Activated CD4-positive, alpha-beta T cell treated with anti-CD3 and anti-CD28 coated beads for 24 hours (primary cell): ENCODE results near the gene ARPC2.
"Not testable (repeated sequence)": the region's sequence is repeated elsewhere in the genome, so short reads cannot be mapped to it uniquely, and the experiment has no call there.

Experiments
- DNase-seq, 2 donors: peaks; one replicate each; pipeline ENCODE4 v3.0.0-alpha.2; 2020; ENCODE audit warnings: low read depth in 2 of 2

The ARPC2 gene

DNA sequence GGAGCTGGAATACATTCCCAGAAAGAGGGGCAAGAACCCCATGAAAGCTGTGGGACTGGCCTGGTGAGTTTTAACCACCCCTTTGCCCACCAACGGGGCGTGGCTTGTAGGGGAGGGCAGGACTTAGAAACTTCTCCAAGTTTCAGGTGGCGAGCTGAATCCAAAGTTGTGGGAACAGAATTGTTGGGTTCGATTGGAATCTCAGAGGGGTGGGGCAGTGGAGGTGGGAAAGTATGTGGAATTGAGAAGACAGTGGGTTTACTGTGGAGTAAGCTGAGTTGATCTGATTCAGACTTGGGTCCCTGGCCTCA is 54.5 kb downstream of the ARPC2 start:
- no peak for DNase-seq

DNA sequence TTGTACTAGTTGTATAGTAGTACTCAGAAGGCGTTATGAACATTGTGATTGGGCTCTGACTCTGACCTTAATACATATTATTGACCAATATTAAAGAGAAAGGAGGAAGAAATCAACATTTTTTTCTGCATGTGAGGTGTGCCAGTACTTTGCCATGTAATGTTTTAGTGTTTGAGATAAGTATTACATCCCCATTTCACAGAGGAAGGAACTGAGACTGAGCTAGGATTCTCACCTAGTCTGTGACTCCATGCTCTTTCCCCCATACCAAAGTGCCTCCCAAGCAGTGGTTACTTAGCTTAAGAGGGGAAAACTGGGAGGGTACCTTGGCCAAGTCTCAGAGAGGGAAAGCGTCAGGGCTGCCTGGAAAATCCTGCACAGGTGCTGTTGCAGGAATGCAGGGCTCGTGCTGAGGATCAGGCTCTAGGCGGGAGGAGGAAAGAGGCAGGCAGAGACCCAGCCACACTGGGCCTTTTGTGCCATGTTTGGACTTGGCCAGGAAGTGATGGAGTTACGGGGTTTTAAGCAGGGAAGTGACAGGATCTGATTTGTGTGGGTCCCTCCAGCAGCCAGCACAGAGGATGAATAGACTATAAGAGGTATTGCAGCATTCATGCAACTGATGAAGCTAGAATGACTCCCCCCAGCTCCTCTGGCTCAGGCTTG is 55.0 kb downstream of the ARPC2 start:
- no peak for DNase-seq

GRCh38 chr2:218272531-218273212 is 55.7 kb downstream of the ARPC2 start:
- peak; percentile 64 to 74 for DNase-seq

DNA sequence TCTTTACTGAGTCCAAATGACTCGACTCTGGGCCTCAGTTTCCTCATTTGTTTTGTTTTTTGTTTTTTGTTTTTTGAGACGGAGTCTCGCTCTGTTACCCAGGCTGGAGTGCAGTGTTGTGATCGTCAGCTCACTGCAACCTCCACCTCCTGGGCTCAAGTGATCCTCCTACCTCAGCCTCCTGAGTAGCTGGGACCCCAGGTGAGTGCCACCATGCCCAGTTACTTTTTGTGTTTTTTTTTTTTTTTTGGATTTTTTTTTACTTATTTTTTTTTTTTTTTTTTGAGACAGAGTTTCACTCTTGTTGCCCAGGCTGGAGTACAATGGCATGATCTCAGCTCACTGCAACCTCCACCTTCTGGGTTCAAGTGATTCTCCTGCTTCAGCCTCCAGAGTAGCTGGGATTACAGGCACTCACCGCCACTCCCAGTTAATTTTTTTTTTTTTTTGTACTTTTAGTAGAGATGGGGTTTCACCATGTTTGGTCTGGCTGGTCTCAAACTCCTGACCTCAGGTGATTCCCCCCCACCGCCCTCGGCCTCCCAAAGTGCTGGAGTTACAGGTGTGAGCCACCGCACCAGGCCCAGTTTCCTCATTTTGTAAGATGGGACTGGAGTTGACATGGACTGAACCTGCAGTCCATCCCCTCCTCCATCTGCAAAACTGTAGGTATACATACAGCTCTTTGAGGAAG is 56.4 kb downstream of the ARPC2 start:
- DNase-seq = not testable (repeated sequence)

GRCh38 chr2:218273908-218274249 is 56.9 kb downstream of the ARPC2 start:
- DNase-seq = no peak

DNA sequence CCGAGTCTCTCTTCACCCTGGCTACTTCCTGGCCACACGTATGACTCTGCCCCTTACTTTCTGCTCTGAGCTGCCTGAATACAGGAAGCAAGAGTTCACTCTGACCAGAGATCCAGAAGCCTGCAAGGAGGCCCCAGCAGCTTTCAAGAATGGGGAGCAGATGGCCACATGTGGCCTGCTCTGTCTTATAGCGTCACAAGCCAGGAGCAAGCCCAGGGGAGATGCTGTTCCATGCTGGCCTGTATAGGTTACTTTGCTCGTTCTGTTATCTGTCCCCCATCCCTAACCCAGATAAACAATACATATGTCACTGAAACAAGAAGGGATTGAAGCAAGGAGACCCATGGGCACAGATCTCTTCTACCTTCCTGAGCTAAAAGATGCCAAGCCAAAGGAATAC is 57.6 kb downstream of the ARPC2 start:
- DNase-seq = no peak

DNA sequence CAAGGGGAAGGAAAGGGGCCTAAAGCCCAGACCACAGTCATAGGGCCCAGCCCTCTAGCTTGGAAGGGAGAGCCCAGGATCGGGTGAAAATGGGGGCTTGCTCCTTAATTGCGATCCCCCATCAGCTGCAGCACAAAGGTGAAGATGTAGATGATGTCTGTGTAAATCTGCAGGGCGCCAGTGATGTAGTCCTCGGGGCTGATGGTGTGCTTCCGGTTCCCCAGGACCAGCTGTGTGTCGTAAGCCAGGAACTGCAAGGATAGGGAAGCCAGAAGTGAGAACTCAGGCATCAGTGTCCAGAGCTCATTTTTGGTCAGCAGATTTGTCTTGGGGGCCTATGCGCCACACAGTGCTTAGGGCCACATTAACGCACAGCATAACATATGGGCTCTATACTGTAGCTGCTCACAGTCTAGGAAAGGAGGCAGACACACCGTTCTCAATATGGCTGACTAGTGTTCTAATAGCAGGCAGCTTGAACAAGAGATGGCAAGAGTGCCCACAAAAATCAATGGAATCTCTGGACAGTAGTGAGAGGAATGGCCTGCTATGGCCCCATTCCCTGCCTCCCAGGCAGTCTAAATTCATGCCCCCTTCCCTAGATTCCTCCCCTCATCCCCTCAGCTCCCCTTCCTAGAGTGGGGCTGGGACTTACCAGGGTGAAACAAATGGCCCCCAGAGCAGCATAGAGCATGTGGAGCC is 58.5 kb downstream of the ARPC2 start:
- no peak for DNase-seq

DNA sequence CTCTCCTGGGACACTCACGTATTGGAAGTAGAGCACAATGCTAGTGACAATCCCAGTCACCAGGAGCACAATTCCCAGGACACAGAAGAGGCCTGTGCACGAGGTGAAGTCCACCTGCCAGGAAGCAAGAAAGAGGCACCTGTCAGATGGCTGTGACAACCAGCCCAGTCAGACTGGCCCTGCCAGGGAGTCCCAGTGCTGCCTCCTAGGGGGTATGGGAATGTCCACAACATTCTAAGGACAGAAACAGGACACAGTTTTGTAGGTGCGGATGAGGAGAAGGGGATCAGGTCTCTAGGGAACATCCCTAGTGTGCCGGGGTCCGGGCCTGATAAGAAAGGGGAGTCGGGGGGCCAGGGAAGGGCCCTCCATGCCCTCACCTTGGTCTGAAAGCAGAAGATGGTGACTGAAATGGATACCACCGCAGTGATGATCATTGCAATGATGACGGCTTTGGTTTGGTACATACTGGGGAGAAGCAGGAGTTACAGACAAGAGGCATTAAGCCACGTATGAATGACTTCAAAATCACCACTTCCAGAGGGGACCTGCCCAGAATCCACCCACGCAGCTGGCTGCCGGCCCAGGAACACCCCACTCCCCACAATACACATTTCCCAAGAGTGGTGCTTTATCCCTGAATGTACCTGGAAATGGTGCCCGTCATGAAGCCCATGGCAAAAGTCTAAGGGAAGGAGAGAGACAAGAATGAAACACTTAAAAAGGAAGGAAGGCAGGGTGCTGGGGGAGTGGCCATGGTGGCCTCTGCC is 60.2 kb downstream of the ARPC2 start:
- DNase-seq = no peak

DNA sequence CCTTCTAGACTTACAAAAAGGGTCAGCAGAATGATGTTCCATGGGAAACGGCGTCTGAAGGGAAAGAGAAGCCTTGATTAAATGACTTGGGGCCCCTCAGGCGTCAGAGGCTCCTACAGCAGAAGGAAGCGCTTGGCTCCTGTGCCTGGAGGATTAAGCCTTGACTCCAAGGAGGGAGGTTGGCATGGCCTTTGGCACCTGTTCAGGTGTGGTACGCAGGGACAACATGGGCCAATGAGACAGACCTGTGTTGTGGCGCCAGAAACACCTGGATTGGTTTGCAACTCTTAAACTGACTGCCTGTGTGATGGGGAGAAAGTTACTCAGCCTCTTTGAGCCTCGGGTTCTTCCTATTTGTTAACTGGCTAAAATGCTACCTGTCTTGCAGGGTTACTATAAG is 60.9 kb downstream of the ARPC2 start:
- DNase-seq = no peak

DNA sequence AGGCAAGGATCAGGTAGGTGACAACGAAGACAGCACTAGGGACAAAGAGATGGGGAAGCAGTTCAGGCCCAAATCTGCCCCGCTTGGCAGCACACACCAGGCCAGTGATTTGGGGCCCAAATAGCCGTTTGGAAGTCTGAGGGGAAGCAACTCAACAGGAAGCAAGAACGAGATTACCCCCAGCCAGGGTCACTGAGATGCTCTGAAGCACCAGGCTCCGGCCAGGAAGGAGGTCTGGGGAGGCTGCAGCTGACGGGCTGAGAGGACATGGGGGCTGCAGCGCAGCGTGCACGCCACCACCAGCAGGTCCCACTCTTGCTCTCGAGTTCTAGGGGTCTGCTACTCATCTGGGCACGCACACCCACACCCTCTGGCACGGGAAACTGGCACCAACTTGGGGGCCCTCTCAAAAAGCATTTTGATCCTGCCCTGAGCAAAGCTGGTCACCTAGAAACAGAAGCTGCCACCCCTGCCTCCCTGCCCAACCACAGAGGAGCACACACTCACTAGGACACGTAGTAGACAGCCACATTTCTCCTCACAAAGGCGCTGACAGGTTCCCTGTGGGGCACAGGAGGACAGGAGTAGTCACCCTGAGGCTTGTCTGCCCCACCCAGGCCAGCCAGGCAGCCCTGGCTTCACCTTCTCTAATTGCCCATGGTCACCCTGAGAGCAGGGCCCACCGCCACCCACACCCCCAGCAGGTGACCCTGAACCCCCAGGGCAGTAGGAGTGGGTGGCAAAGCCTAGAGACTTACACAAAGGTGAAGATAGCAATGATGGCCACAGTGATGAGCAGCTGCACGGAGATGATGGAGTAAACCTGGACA is 61.8 kb downstream of the ARPC2 start:
- no peak for DNase-seq

DNA sequence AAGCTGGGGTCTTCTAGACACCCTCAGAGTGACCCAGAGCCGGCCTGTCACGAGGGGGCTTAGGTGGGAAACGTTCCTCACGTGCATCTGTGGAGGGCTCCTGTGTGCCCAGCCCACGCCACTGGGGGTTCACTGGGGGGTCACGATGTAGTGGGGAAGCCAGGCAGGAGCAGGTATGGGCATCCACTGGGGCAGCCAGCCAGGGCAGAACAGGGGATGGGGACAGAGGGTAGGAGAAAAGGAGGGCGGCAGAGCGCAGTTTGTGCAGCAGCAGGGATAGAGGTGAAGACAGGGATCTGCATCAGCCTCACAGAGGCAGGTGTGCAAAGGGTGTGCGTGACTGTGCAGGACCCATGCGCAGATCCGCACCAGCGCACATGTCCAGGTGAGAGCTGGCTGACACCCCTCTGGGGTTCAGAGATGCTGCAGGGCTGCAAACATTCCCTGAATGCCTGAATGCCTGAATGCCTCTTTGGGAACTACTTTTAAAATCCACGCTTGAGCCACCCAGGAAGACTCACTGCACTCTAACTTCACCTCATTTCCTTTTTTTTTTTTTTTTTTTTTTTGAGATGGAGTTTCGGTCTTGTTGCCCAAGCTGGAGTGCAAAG is 63.4 kb downstream of the ARPC2 start:
- DNase-seq = no peak

- no peak for DNase-seq
Observed at GRCh38 chr2:218281449-218281848, 64.5 kb downstream of the ARPC2 start.

DNA sequence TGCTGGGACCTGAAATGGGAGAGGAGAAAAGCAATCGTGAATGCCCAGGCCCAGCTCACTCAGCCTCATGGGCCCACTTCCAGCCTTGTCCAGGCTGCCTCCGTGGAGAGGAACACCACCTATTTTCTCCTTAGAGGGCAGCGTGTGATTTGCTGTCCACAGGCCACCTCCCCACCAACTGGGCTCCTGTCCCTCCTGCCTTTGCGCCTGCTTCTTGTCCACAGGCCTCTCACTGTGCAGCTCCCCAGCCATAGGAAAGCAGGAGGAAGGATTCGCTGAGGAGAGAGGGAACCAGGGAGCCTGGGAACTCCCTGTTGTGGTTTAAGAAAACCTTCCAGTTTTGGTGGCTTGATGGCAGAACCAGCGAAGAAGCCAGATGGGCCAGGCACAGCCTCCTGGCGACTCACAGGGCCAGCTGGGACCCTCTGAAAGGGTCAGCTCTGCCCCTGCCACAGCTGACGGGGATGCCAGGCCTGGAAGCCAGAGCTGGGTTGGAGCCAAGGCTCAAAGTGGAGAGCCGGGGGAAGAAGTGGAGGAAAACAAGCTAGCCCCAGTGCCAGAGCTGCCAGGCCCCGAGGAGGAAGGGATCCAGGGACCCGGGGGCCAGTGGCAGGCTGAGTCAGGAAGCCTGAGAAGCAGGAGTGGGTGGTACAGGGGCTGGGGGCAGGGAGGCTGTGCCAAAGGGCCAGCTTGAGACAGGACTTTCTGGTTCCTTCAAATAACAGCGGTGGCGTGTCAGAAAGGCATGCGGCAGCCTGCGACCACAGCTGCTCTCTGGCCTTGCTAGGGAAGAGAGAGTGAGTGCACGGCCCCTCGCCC is 65.4 kb downstream of the ARPC2 start:
- no peak for DNase-seq

- peak; percentile 41 to 53 for DNase-seq
Observed at GRCh38 chr2:218284106-218284811, 67.3 kb downstream of the ARPC2 start.

GRCh38 chr2:218285604-218286003 is 68.6 kb downstream of the ARPC2 start:
- no peak for DNase-seq

GRCh38 chr2:218286570-218287459 is 69.8 kb downstream of the ARPC2 start:
- DNase-seq = peak; percentile 64 to 66

DNA sequence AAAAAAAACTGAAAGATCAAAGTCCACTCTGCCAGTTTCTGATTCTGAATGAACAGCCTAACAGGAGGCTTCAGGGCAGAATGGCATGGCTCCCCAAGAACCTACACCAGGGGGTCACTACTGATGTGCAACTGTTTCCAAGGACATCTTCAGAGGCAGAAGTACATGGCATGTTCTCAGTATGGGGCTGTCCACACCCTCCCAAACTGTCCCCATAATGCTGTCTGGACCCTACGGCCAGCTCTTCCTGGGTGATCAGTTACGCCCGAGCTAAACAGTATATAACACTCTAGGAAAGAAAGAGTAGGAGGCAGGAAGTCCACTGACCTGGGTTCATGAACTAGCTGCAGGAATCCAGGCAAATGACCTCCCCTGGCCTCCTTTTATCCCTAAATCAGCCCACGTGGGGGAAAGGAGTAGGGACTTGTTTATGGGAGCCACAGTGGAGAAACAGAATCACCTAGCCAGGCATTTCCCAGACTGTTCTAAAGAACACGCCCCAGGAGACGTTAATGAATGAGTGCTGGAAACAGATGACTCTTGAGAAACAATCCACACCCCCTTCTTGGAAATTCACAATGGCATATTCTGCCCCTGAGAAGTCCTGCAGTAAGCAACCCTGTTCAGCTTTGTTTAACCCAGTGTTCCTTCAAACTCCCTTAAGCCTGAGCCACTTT is 72.8 kb downstream of the ARPC2 start:
- no peak for DNase-seq
